Measurements from ENCODE around the gene LRRC8D. TPM values are rescaled to one million over a fixed set of nuclear protein-coding genes. Genes with fewer than 3 reads are reported as not detected.

The LRRC8D gene
- total and polyA plus RNA-seq, 9 of the 15 experiments (the other 6 are each of a cell fraction or from before 2014, with no cell fraction given) = 3.4 to 53.9 (median 15.9) TPM

DNA sequence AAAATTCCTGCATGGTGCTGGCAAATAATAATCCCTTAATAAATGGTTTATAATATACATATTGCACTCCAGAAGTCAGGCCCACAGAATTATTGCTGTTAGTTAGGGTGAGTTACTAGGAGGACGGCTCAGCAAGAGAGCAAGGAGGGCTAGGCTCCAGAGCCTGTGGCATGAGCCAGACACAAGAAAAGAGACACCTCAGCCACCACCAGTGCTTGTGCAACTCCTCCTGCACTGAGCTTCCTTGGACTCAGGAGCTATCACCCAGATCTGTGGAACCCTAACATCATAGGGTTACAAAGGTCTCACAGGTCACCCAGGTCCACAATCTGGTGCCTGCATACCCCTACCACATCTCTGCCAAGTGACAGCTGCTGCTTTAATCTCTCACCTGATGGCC, 12.8 kb upstream of the LRRC8D start:
- Histone ChIP-seq H3K27me3 (ENCODE audit: control insufficient read depth in 2 of 2, insufficient read depth in 2 of 2, low read length in 2 of 2) (no peaks in the 10 kb centered on the region), H3K36me3 (ENCODE audit: control insufficient read depth, insufficient read depth, low read length) (no peaks in the 10 kb centered on the region), H2AFZ (ENCODE audit: low read depth, low read length) (no peak overlapping the region), H4K20me1 (replicated peaks; ENCODE audit: control insufficient read depth, insufficient read depth, low read length) (no peaks in the 10 kb centered on the region), H3K27ac (ENCODE audit: extremely low read depth, low read depth, low read length) (no peak overlapping the region), H3K9ac (ENCODE audit: insufficient read depth in 1 of 2, low read depth in 2 of 2, low read length in 2 of 2) (peak overlapping the region in 1 of 2 experiments; percentile 46; a peak in 1 of 4 replicates), H3K4me1 (replicated peaks in 1 of 2; ENCODE audit: control insufficient read depth in 2 of 2, insufficient read depth in 2 of 2, low read length in 2 of 2) (peaks cover 4 to 18% of the 10 kb centered on the region in 2 experiments; a peak in 3 of 5 replicates), H3K4me2 (ENCODE audit: insufficient read depth, low read length) (no peak overlapping the region), H3K4me3 (no peak overlapping the region), H3K9me1 (ENCODE audit: control insufficient read depth, insufficient read depth, low read length) (no peaks in the 10 kb centered on the region), H3K9me3 (replicated peaks; ENCODE audit: control insufficient read depth, insufficient read depth, low read depth, low read length) (no peaks in the 10 kb centered on the region), H3K79me2 (ENCODE audit: control insufficient read depth, insufficient read depth, low read length) (no peaks in the 10 kb centered on the region)
- BruUV-seq (replicated peaks) = no TSS peak
- CTCF ChIA-PET (ENCODE audit: low intra/inter-chr PET ratio) = no interaction called here
- intact Hi-C loops (cut with micrococcal nuclease) (no loop called here), in situ Hi-C loops (cut with MboI) (loop anchor here (5.0 kb wide), 2 partner anchors 144 to 179 kb away; no protein-coding TSS in a partner anchor)
- WGBS (ENCODE audit: insufficient coverage, low coverage, missing lambda C conversion rate) = 67% methylated on average over 1 of the region's 1 CpG
- DNase-seq (ENCODE audit: extremely low read depth in 1 of 4, low spot score in 3 of 4) (no peak), ATAC-seq (no peak), FAIRE-seq (no peak)
- POLR2A ChIA-PET = interaction anchor here (0.5 to 3.1 kb wide), 6 partner anchors 8 to 142 kb away, joined by 3 to 22 read pairs (median 4); partner anchors contain the start of gene LRRC8D
- TF ChIP-seq MED1 (CRISPR knock-in tag; IDR thresholded peaks at IDR 0.05; ENCODE audit: borderline replicate concordance) = no peak
- TF ChIP-seq KDM5B (IDR thresholded peaks at IDR 0.05; ENCODE audit: insufficient replicate concordance, low read depth, low read length) = no peak
- no peak for TF ChIP-seq PCBP2 (IDR thresholded peaks at IDR 0.05; ENCODE audit: low read depth, low read length, poor library complexity, severe bottlenecking)
- TF ChIP-seq, protein P1, sequence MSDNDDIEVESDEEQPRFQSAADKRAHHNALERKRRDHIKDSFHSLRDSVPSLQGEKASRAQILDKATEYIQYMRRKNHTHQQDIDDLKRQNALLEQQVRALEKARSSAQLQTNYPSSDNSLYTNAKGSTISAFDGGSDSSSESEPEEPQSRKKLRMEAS (CRISPR knock-in tag; IDR thresholded peaks at IDR 0.05) = no peak
- TF ChIP-seq PPARD (CRISPR knock-in tag; IDR thresholded peaks at IDR 0.05) = no peak
- TF ChIP-seq, protein P2, sequence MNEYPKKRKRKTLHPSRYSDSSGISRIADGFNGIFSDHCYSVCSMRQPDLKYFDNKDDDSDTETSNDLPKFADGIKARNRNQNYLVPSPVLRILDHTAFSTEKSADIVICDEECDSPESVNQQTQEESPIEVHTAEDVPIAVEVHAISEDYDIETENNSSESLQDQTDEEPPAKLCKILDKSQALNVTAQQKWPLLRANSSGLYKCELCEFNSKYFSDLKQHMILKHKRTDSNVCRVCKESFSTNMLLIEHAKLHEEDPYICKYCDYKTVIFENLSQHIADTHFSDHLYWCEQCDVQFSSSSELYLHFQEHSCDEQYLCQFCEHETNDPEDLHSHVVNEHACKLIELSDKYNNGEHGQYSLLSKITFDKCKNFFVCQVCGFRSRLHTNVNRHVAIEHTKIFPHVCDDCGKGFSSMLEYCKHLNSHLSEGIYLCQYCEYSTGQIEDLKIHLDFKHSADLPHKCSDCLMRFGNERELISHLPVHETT (CRISPR knock-in tag; conservative IDR thresholded peaks at IDR 0.05 in 1 of 2, IDR thresholded peaks at IDR 0.05 in 1 of 2) = no peak
- peak; percentile 34; the same call in 1 of the 2 replicates for TF ChIP-seq CBFA2T2 (conservative IDR thresholded peaks at IDR 0.05)
- TF ChIP-seq TCF7L2 (IDR thresholded peaks at IDR 0.05; ENCODE audit: low read depth, low read length) = no peak
- no peak for TF ChIP-seq FOSL1 (tag; conservative IDR thresholded peaks at IDR 0.05)
- TF ChIP-seq GATA2 (CRISPR knock-in tag; IDR thresholded peaks at IDR 0.05) = 0 out of 2 replicates have a peak, but pooled peaks have one; percentile 7
- no peak for TF ChIP-seq ZNF140 (CRISPR knock-in tag; IDR thresholded peaks at IDR 0.05)
- TF ChIP-seq, protein P3, sequence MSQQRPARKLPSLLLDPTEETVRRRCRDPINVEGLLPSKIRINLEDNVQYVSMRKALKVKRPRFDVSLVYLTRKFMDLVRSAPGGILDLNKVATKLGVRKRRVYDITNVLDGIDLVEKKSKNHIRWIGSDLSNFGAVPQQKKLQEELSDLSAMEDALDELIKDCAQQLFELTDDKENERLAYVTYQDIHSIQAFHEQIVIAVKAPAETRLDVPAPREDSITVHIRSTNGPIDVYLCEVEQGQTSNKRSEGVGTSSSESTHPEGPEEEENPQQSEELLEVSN (IDR thresholded peaks at IDR 0.05; ENCODE audit: borderline replicate concordance in 1 of 2, extremely low read depth in 1 of 2, insufficient read depth in 1 of 2, insufficient read length in 1 of 2, low read depth in 1 of 2, low read length in 1 of 2, poor library complexity in 1 of 2, severe bottlenecking in 1 of 2) = no peak
- no peak for TF ChIP-seq SAP30 (IDR thresholded peaks at IDR 0.05; ENCODE audit: borderline replicate concordance, insufficient read depth, low read depth, low read length, poor library complexity, severe bottlenecking)
- peak; percentile 52 for TF ChIP-seq CBFA2T3 (IDR thresholded peaks at IDR 0.05)
